Measurements from ENCODE around the gene SLC2A14.
"Not testable (repeated sequence)": the region's sequence is repeated elsewhere in the genome, so short reads cannot be mapped to it uniquely, and the experiment has no call there.

SLC2A14 gene

GRCh38 chr12:7829737-7830136 lies 43.0 kb downstream of the SLC2A14 start:
- not testable (repeated sequence) for H3K4me3 ChIP-seq (ENCODE audit: low read depth in 1 of 2, low read length in 2 of 2); H3K4me1 ChIP-seq (ENCODE audit: insufficient read depth, low read length); H3K36me3 ChIP-seq (ENCODE audit: insufficient read depth, low read length); H3K9ac ChIP-seq (ENCODE audit: low read length); H3K9me3 ChIP-seq (ENCODE audit: low read length); H3K27ac ChIP-seq (ENCODE audit: low read depth, low read length); H3K27me3 ChIP-seq (ENCODE audit: control insufficient read depth in 1 of 2, insufficient read depth in 2 of 2, low read length in 2 of 2)

- not testable (repeated sequence) for H3K4me3 ChIP-seq (ENCODE audit: low read depth in 1 of 2, low read length in 2 of 2); H3K27me3 ChIP-seq (ENCODE audit: control insufficient read depth in 1 of 2, insufficient read depth in 2 of 2, low read length in 2 of 2); H3K27ac ChIP-seq (ENCODE audit: low read depth, low read length); H3K36me3 ChIP-seq (ENCODE audit: insufficient read depth, low read length); H3K9ac ChIP-seq (ENCODE audit: low read length); H3K9me3 ChIP-seq (ENCODE audit: low read length); H3K4me1 ChIP-seq (ENCODE audit: insufficient read depth, low read length)
These were observed 47.0 kb downstream of the SLC2A14 start for GRCh38 chr12:7825754-7826153.

- H3K27ac ChIP-seq (ENCODE audit: low read depth, low read length), result no peak overlapping the region
- no peak overlapping the region for H3K9ac ChIP-seq (ENCODE audit: low read length)
- no peaks in the 10 kb centered on the region for H3K27me3 ChIP-seq (ENCODE audit: control insufficient read depth in 1 of 2, insufficient read depth in 2 of 2, low read length in 2 of 2)
- no peaks in the 10 kb centered on the region for H3K9me3 ChIP-seq (ENCODE audit: low read length)
- no peaks in the 10 kb centered on the region for H3K36me3 ChIP-seq (ENCODE audit: insufficient read depth, low read length)
- no peaks in the 10 kb centered on the region for H3K4me1 ChIP-seq (ENCODE audit: insufficient read depth, low read length)
- no peak overlapping the region for H3K4me3 ChIP-seq (ENCODE audit: low read depth in 1 of 2, low read length in 2 of 2)
These were observed 65.7 kb downstream of the SLC2A14 start for GRCh38 chr12:7806863-7807487.

GRCh38 chr12:7806319-7806718 lies 66.4 kb downstream of the SLC2A14 start:
- not testable (repeated sequence) for H3K9ac ChIP-seq (ENCODE audit: low read length); H3K27me3 ChIP-seq (ENCODE audit: control insufficient read depth in 1 of 2, insufficient read depth in 2 of 2, low read length in 2 of 2); H3K4me1 ChIP-seq (ENCODE audit: insufficient read depth, low read length)

DNA sequence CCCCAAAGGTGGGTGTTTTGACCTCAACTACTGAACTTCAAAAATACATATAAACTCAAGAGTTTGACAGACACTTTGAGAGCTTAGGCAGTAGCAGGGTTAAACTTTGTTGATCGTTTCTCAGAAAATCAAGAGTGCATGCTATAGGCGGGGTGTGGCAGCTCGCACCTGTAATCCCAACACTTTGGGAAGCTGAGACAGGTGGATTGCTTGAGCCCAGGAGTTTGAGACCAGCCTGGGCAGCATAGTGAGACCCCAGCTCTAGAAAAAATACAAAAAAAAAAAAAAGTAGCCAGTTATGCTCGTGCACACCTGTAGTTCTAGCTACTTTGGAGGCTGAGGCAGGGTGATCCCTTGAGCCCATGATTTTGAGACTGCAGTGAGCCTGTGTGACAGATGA lies 71.3 kb downstream of the SLC2A14 start:
- H3K9ac ChIP-seq (ENCODE audit: low read length), result no peak overlapping the region
- H3K27me3 ChIP-seq (ENCODE audit: control insufficient read depth in 1 of 2, insufficient read depth in 2 of 2, low read length in 2 of 2), result no peaks in the 10 kb centered on the region
- no peaks in the 10 kb centered on the region for H3K9me3 ChIP-seq (ENCODE audit: low read length)
- no peaks in the 10 kb centered on the region for H3K36me3 ChIP-seq (ENCODE audit: insufficient read depth, low read length)
- no peak overlapping the region for H3K4me3 ChIP-seq (ENCODE audit: low read depth in 1 of 2, low read length in 2 of 2)
- H3K27ac ChIP-seq (ENCODE audit: low read depth, low read length), result no peak overlapping the region
- no peaks in the 10 kb centered on the region for H3K4me1 ChIP-seq (ENCODE audit: insufficient read depth, low read length)

More at GRCh38 chr12:7806319-7806718, 66.4 kb downstream of the SLC2A14 start:
- not testable (repeated sequence) for H3K9me3 ChIP-seq (ENCODE audit: low read length); H3K4me3 ChIP-seq (ENCODE audit: low read depth in 1 of 2, low read length in 2 of 2); H3K27ac ChIP-seq (ENCODE audit: low read depth, low read length); H3K36me3 ChIP-seq (ENCODE audit: insufficient read depth, low read length)

GRCh38 chr12:7798750-7799308 lies 73.9 kb downstream of the SLC2A14 start:
- H3K4me3 ChIP-seq (ENCODE audit: low read depth in 1 of 2, low read length in 2 of 2); H3K9me3 ChIP-seq (ENCODE audit: low read length); H3K36me3 ChIP-seq (ENCODE audit: insufficient read depth, low read length); H3K9ac ChIP-seq (ENCODE audit: low read length); H3K27ac ChIP-seq (ENCODE audit: low read depth, low read length); H3K27me3 ChIP-seq (ENCODE audit: control insufficient read depth in 1 of 2, insufficient read depth in 2 of 2, low read length in 2 of 2); H3K4me1 ChIP-seq (ENCODE audit: insufficient read depth, low read length): not testable (repeated sequence)

GRCh38 chr12:7797698-7798398 lies 74.9 kb downstream of the SLC2A14 start:
- H3K9me3 ChIP-seq (ENCODE audit: low read length), result no peaks in the 10 kb centered on the region
- H3K9ac ChIP-seq (ENCODE audit: low read length), result no peak overlapping the region
- no peaks in the 10 kb centered on the region for H3K4me1 ChIP-seq (ENCODE audit: insufficient read depth, low read length)
- H3K27ac ChIP-seq (ENCODE audit: low read depth, low read length), result no peak overlapping the region
- no peaks in the 10 kb centered on the region for H3K36me3 ChIP-seq (ENCODE audit: insufficient read depth, low read length)
- H3K4me3 ChIP-seq (ENCODE audit: low read depth in 1 of 2, low read length in 2 of 2), result no peak overlapping the region
- H3K27me3 ChIP-seq (ENCODE audit: control insufficient read depth in 1 of 2, insufficient read depth in 2 of 2, low read length in 2 of 2), result no peaks in the 10 kb centered on the region

DNA sequence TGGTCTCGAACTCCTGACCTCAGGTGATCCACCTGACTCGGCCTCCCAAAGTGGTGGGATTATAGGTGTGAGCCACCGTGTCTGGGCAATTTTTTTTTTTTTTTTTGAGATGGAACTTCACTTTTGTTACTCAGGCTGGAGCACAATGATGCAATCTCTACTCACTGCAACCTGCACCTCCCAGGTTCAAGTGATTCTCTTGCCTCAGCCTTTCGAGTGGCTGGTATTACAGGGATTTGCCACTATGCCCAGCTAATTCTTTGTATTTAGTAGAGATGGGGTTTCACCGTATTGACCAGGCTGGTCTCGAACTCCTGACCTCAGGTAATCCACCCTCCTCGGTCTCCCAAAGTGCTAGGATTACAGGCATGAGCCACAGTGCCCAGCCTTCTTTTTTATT lies 75.4 kb downstream of the SLC2A14 start:
- not testable (repeated sequence) for H3K9ac ChIP-seq (ENCODE audit: low read length); H3K4me3 ChIP-seq (ENCODE audit: low read depth in 1 of 2, low read length in 2 of 2); H3K36me3 ChIP-seq (ENCODE audit: insufficient read depth, low read length); H3K27me3 ChIP-seq (ENCODE audit: control insufficient read depth in 1 of 2, insufficient read depth in 2 of 2, low read length in 2 of 2); H3K4me1 ChIP-seq (ENCODE audit: insufficient read depth, low read length); H3K27ac ChIP-seq (ENCODE audit: low read depth, low read length); H3K9me3 ChIP-seq (ENCODE audit: low read length)

- no peak overlapping the region for H3K9ac ChIP-seq (ENCODE audit: low read length)
- H3K36me3 ChIP-seq (ENCODE audit: insufficient read depth, low read length), result no peaks in the 10 kb centered on the region
- H3K4me1 ChIP-seq (ENCODE audit: insufficient read depth, low read length), result no peaks in the 10 kb centered on the region
- H3K27ac ChIP-seq (ENCODE audit: low read depth, low read length), result no peak overlapping the region
- H3K9me3 ChIP-seq (ENCODE audit: low read length), result no peaks in the 10 kb centered on the region
- no peak overlapping the region for H3K4me3 ChIP-seq (ENCODE audit: low read depth in 1 of 2, low read length in 2 of 2)
- H3K27me3 ChIP-seq (ENCODE audit: control insufficient read depth in 1 of 2, insufficient read depth in 2 of 2, low read length in 2 of 2), result no peaks in the 10 kb centered on the region
These were observed 79.5 kb downstream of the SLC2A14 start for GRCh38 chr12:7793211-7793610.

DNA sequence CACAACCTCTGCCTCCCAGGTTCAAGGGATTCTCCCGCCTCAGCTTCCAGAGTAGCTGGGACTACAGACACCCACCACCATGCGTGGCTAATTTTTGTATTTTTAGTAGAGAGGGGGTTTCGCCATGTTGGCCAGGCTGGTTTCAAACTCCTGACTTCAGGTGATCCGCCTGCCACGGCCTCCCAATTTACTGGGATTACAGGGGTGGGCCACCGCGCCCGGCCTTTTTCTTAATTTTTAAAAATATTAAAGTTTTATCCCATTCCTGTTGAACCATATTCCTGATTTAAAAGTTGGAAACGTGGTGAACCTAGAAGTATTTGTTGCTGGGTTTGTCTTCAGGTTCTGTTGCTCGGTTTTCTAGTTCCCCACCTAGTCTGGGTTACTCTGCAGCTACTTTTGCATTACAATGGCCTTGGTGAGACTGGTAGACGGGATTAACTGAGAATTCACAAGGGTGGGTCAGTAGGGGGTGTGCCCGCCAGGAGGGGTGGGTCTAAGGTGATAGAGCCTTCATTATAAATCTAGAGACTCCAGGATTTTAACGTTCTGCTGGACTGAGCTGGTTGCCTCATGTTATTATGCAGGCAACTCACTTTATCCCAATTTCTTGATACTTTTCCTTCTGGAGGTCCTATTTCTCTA lies 83.7 kb downstream of the SLC2A14 start, which contains the start of gene NANOG:
Gene NANOG (plus strand): TSS at position 519 of the 645 bp plus-strand sequence. CDS start 213 bp downstream, outside the sequence.
- not testable (repeated sequence) for H3K36me3 ChIP-seq (ENCODE audit: insufficient read depth, low read length); H3K4me1 ChIP-seq (ENCODE audit: insufficient read depth, low read length); H3K27ac ChIP-seq (ENCODE audit: low read depth, low read length); H3K27me3 ChIP-seq (ENCODE audit: control insufficient read depth in 1 of 2, insufficient read depth in 2 of 2, low read length in 2 of 2); H3K9me3 ChIP-seq (ENCODE audit: low read length); H3K4me3 ChIP-seq (ENCODE audit: low read depth in 1 of 2, low read length in 2 of 2); H3K9ac ChIP-seq (ENCODE audit: low read length)

DNA sequence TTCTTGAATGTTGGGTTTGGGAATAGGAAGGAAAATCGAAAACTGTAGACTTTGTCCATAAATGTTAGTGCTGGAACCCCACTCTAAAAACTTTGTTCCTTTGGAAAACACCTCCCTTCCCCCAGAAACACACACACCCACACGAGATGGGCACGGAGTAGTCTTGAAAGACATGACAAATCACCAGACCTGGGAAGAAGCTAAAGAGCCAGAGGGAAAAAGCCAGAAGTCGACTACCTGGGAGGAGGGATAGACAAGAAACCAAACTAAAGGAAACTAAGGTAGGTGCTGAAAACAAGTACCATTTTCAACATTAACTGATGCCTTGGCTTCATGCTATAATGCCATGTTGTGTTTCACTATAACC lies 84.4 kb downstream of the SLC2A14 start:
- Histone ChIP-seq H3K27ac (ENCODE audit: low read depth, low read length) (no peak overlapping the region), H3K9ac (ENCODE audit: low read length) (no peak overlapping the region), H3K36me3 (ENCODE audit: insufficient read depth, low read length) (no peaks in the 10 kb centered on the region)

More for the DNA sequence above, 84.4 kb downstream of the SLC2A14 start:
- no peak overlapping the region for H3K4me3 ChIP-seq (ENCODE audit: low read depth in 1 of 2, low read length in 2 of 2)
- H3K9me3 ChIP-seq (ENCODE audit: low read length), result no peaks in the 10 kb centered on the region
- no peaks in the 10 kb centered on the region for H3K27me3 ChIP-seq (ENCODE audit: control insufficient read depth in 1 of 2, insufficient read depth in 2 of 2, low read length in 2 of 2)
- H3K4me1 ChIP-seq (ENCODE audit: insufficient read depth, low read length), result no peaks in the 10 kb centered on the region

Measured in muscle layer of colon (tissue), 2 donors.